SH-SY5Y (cell line): ENCODE results near the gene MAPK11.

Experiments
- GATA2 ChIP-seq: IDR thresholded peaks from 2 replicates; pipeline ENCODE4 v1.6.1; 2011; ENCODE audit warnings: mild to moderate bottlenecking, low read depth, low read length
- GATA3 ChIP-seq: IDR thresholded peaks from 2 replicates; pipeline ENCODE4 v1.6.1; 2011; ENCODE audit warnings: low read depth, mild to moderate bottlenecking, low read length, moderate library complexity

DNA sequence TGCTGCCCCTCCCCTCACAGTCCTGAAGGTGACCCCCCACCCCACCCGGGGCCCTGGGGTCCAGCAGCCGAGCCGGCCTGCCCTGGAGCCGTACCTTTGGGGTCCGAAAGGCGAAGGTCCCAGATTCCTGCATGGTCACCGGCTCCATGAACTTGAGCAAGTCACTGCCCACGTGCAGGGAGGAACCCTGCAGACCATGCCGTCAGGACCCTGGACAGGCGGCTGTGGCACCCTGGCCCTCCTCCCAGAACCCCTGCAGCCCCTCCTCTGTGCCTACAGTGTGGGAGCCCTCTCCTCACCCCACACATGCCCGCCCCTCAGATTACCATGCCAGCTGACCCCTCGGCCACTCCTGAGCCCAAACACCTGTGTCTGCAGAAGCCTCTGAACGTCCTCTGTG lies 14.3 kb upstream of the MAPK11 start:
- TF ChIP-seq GATA2 (no peak), GATA3 (no peak)
